Vagina (tissue), 2 donors: ENCODE results near the gene ATP8A2. TPM values are rescaled to one million over a fixed set of nuclear protein-coding genes. Genes with fewer than 3 reads are reported as not detected.

Source experiments
- DNase-seq, 2 donors: peaks; one replicate each; pipeline ENCODE4 v3.0.0-alpha.2; 2017; ENCODE audit errors: extremely low spot score in 2 of 2
- H3K27ac ChIP-seq: fragments of 200-600 bp; sonication (generic); one replicate; pipeline ENCODE4 v1.5.1; 2019
- H3K27me3 ChIP-seq: fragments of 200-600 bp; sonication (generic); one replicate; pipeline ENCODE4 v1.5.1; 2019
- H3K36me3 ChIP-seq, 2 donors: fragments of 200-600 bp; sonication (generic); one replicate each; pipeline ENCODE4 v1.5.1; 2017 to 2019
- H3K4me1 ChIP-seq: fragments of 200-600 bp; sonication (generic); one replicate; pipeline ENCODE4 v1.5.1; 2019
- H3K4me3 ChIP-seq, 2 donors: fragments of 200-600 bp; sonication (generic); 1 replicate in 1 of 2; 2 replicates in 1 of 2; pipeline ENCODE4 v1.5.1; 2016 to 2019
- H3K9me3 ChIP-seq: fragments of 200-600 bp; sonication (generic); one replicate; pipeline ENCODE4 v1.5.1; 2019
- POLR2A ChIP-seq, 2 donors: fragments of 450-650 bp; IDR thresholded peaks; one replicate each; pipeline ENCODE4 v1.6.1; 2017; ENCODE audit warnings: antibody characterized with exemption in 2 of 2, mild to moderate bottlenecking in 2 of 2, moderate library complexity in 2 of 2
- POLR2AphosphoS5 ChIP-seq, 2 donors: sonication (generic); formaldehyde crosslinking; IDR thresholded peaks; one replicate each; pipeline ENCODE4 v1.9.0; 2017; ENCODE audit warnings: antibody characterized with exemption in 2 of 2, mild to moderate bottlenecking in 2 of 2, low read depth in 1 of 2; ENCODE audit not compliant: insufficient read depth in 1 of 2
- intact Hi-C: fragments of 100-400 bp; cut with DNase I; formaldehyde crosslinking; loops from one replicate; pipeline ENCODE4 v1.15.1; 2023
- total RNA-seq: library from RNA; depleted of rRNA; stranded (reverse); fragments of >200 nt; gene quantifications from one replicate; pipeline ENCODE4 v1.2.3, GENCODE V29; 2016
- TF ChIP-seq, protein P1 (sequence below), 3 experiments: fragments of 450-650 bp in 2 of 3; fragments of 200-600 bp in 1 of 3; sonication (generic) in 1 of 3; IDR thresholded peaks; one replicate each; pipeline ENCODE4 v1.5.1; 2017 to 2019; ENCODE audit warnings: antibody characterized with exemption in 3 of 3, mild to moderate bottlenecking in 2 of 3, moderate library complexity in 2 of 3

ATP8A2 gene
- total RNA-seq, result 1.5 TPM

DNA sequence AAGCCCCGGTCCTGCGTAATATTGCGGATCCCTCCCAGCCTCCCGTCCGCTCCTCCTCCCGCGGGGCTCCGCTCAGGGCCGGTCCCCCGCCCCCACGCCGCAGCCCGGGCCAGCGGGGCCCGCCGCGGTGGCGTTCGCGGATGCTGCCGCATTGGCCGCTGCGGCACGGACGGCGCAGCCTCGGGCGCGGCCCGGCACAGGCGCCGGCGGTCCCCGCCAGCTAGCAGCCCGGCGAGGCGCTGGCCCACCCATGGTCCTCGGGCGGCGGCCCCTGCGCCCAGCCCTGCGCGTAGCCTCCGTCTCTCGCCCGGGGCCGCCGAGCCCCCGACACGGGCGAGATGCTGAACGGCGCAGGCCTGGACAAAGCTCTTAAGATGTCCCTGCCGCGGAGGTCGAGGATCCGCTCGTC lies at the start of gene ATP8A2:
ATP8A2 (plus strand) TSS at position 100 of the 409 bp plus-strand sequence; CDS start at position 339, 239 bp downstream.
- H3K9me3 ChIP-seq, result no peaks in the 10 kb centered on the region
- intact Hi-C loops, result no loop called here
- peaks cover 6% of the 10 kb centered on the region for H3K4me1 ChIP-seq
- no peak for DNase-seq
- H3K27me3 ChIP-seq, result no peaks in the 10 kb centered on the region
- H3K36me3 ChIP-seq, result no peaks in the 10 kb centered on the region
- no peak within 1 kb of the TSS for H3K27ac ChIP-seq
- TF ChIP-seq, protein P1, sequence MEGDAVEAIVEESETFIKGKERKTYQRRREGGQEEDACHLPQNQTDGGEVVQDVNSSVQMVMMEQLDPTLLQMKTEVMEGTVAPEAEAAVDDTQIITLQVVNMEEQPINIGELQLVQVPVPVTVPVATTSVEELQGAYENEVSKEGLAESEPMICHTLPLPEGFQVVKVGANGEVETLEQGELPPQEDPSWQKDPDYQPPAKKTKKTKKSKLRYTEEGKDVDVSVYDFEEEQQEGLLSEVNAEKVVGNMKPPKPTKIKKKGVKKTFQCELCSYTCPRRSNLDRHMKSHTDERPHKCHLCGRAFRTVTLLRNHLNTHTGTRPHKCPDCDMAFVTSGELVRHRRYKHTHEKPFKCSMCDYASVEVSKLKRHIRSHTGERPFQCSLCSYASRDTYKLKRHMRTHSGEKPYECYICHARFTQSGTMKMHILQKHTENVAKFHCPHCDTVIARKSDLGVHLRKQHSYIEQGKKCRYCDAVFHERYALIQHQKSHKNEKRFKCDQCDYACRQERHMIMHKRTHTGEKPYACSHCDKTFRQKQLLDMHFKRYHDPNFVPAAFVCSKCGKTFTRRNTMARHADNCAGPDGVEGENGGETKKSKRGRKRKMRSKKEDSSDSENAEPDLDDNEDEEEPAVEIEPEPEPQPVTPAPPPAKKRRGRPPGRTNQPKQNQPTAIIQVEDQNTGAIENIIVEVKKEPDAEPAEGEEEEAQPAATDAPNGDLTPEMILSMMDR (IDR thresholded peaks at IDR 0.05), result no peak
- TF ChIP-seq POLR2AphosphoS5 (IDR thresholded peaks at IDR 0.05; ENCODE audit: insufficient read depth in 1 of 2, low read depth in 1 of 2), result no peak
- no peak for TF ChIP-seq POLR2A (IDR thresholded peaks at IDR 0.05)
- H3K4me3 ChIP-seq, result peak within 1 kb of the TSS; percentile 20 to 30

DNA sequence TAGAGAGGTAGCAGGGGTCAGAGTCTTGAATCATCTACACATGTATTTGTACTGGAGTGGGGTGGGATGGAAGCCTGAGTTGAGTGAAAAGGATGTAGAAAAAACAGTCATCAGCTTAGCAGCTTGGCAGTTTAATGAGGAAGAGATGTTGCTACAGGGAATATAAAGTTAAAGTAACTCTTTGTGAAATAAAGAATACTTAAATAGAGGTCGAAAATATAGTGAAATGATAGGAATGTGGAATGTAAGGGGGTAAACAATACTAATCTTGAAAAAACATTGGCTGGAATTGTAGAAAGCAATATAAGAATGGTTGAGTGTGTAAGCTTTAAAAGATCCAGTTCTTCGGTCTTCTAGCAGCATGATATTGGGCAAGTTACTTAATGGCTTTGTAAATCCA lies 47.7 kb upstream of the ATP8A2 start:
- no peaks in the 10 kb centered on the region for H3K27me3 ChIP-seq
- no peak for TF ChIP-seq POLR2A (IDR thresholded peaks at IDR 0.05)
- TF ChIP-seq, protein P1 (IDR thresholded peaks at IDR 0.05), result no peak
- no peak for TF ChIP-seq POLR2AphosphoS5 (IDR thresholded peaks at IDR 0.05; ENCODE audit: insufficient read depth in 1 of 2, low read depth in 1 of 2)
- H3K9me3 ChIP-seq, result no peaks in the 10 kb centered on the region
- intact Hi-C loops, result no loop called here
- H3K4me1 ChIP-seq, result no peaks in the 10 kb centered on the region
- no peak for DNase-seq
- no peak overlapping the region for H3K27ac ChIP-seq
- peaks cover 7 to 56% of the 10 kb centered on the region in 2 donors for H3K36me3 ChIP-seq
- H3K4me3 ChIP-seq, result no peak overlapping the region

DNA sequence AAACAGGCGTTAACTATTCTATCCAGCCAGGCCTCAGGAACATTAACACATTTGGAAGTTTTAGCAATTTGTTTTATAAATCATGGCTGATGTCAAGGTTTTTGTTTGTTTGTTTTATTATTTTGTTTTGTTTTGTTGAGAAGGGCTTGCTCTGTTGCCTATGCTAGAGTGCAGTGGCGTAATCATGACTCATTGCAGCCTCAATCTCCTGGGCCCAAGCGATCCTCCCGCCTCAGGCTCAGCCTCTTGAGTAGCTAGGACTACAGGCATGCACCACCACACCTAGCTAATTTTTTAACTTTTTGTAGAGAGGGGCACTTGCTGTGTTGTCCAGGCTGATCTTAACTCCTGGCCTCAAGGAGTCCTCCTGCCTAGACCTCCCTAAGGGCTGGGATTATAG lies 42.1 kb upstream of the ATP8A2 start:
- Histone ChIP-seq H3K4me3 (no peak overlapping the region), H3K27me3 (no peaks in the 10 kb centered on the region), H3K27ac (no peak overlapping the region), H3K36me3 (peaks cover 3 to 66% of the 10 kb centered on the region in 2 donors), H3K4me1 (no peaks in the 10 kb centered on the region), H3K9me3 (no peaks in the 10 kb centered on the region)
- DNase-seq, result no peak
- intact Hi-C loops, result no loop called here
- no peak for TF ChIP-seq POLR2A (IDR thresholded peaks at IDR 0.05)
- no peak for TF ChIP-seq POLR2AphosphoS5 (IDR thresholded peaks at IDR 0.05; ENCODE audit: insufficient read depth in 1 of 2, low read depth in 1 of 2)
- TF ChIP-seq, protein P1 (IDR thresholded peaks at IDR 0.05), result no peak

DNA sequence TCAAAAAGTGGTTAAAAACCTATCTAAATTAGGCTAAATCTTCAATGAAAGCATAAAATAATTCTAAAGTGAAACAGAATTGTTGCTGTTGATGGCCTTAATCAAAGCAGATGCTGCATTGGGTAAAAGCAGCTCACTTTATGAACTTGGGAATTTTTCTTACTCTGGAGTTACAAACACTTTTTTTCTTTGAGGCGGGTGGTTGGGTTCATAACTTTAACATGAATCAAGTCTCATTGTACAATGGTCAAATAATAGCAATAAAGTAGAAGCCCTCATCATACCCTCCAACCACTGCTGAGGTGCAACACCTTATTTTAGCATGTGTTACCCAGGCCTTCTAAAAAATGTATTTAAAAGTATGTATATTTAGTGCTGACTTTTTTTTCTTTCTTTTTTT lies 41.2 kb upstream of the ATP8A2 start:
- no peak overlapping the region for H3K27ac ChIP-seq
- no peak overlapping the region for H3K4me3 ChIP-seq
- TF ChIP-seq POLR2A (IDR thresholded peaks at IDR 0.05) (no peak), POLR2AphosphoS5 (IDR thresholded peaks at IDR 0.05; ENCODE audit: insufficient read depth in 1 of 2, low read depth in 1 of 2) (no peak)
- TF ChIP-seq, protein P1 (IDR thresholded peaks at IDR 0.05), result no peak
- H3K36me3 ChIP-seq, result peaks cover 3 to 59% of the 10 kb centered on the region in 2 donors
- no peaks in the 10 kb centered on the region for H3K4me1 ChIP-seq
- intact Hi-C loops, result no loop called here
- DNase-seq, result no peak
- no peaks in the 10 kb centered on the region for H3K27me3 ChIP-seq
- no peaks in the 10 kb centered on the region for H3K9me3 ChIP-seq

DNA sequence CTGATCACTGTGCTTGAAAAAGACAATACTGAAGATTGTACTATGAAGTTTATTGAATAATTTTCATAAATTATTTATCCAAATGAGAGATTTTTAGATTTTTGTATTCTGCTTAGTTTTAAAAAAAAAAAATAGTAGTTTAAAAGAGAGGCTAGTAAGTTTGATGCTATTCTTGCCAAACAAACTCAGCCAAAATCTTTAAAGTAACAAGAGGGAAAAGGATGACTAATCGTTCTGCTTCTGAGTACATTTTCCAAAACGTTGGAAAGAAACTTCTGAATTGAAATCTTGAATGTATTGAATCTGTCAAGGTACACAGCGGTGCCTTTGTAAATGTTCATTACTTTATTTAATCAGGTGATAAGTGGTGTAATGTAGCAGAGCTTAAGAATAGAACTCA lies 35.9 kb upstream of the ATP8A2 start:
- DNase-seq, result no peak
- Histone ChIP-seq H3K27me3 (no peaks in the 10 kb centered on the region), H3K9me3 (no peaks in the 10 kb centered on the region), H3K36me3 (peaks cover 0 to 37% of the 10 kb centered on the region in 2 donors), H3K27ac (no peak overlapping the region), H3K4me1 (no peaks in the 10 kb centered on the region), H3K4me3 (no peak overlapping the region)
- intact Hi-C loops, result no loop called here
- TF ChIP-seq, protein P1 (IDR thresholded peaks at IDR 0.05), result no peak
- TF ChIP-seq POLR2A (IDR thresholded peaks at IDR 0.05), result no peak
- no peak for TF ChIP-seq POLR2AphosphoS5 (IDR thresholded peaks at IDR 0.05; ENCODE audit: insufficient read depth in 1 of 2, low read depth in 1 of 2)
